Measurements from ENCODE around the gene LPIN2. TPM values are rescaled to one million over a fixed set of nuclear protein-coding genes. Genes with fewer than 3 reads are reported as not detected.

The LPIN2 gene
- total and polyA plus RNA-seq, 2 of the 13 experiments (the other 11 are each of a cell fraction or from before 2014, with no cell fraction given): 46.0 to 119 TPM

DNA sequence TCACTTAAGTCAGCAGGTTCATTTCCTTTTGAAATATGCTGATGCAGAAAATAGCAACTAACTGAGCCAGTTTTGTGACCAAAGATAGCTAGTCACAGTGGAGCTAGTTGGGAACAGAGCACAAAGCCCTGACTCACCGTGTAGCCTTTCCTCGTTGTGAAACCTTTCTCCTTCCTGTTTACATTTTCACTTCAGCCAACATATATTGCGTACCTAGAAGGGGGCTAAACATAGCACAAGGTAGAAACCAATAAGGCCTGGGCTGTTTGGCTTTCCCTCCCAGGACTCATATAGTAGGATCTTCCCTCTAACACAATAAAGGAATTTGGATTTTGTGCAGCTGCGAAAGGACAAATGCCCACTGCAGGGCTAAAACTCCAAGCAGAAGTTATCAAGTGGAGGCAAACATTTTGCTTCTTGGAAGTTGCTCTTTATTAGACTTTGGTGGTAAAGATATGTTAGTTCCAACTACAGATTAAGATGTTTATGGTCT is 24.5 kb upstream of the LPIN2 start (continued):
- TF ChIP-seq HDAC6 (IDR thresholded peaks at IDR 0.05; ENCODE audit: low read depth, low read length) (no peak), BRCA1 (CRISPR knock-in tag; IDR thresholded peaks at IDR 0.05) (0 out of 2 replicates have a peak, but pooled peaks have one; percentile 33), ZSCAN20 (CRISPR knock-in tag; IDR thresholded peaks at IDR 0.05; ENCODE audit: borderline replicate concordance) (no peak; the same call in 1 of the 2 replicates), KLF9 (CRISPR knock-in tag; IDR thresholded peaks at IDR 0.05; ENCODE audit: low read depth) (0 out of 2 replicates have a peak, but pooled peaks have one; percentile 31), HNRNPK (IDR thresholded peaks at IDR 0.05; ENCODE audit: low read depth, low read length, poor library complexity, severe bottlenecking) (no peak), TBX3 (IDR thresholded peaks at IDR 0.05; ENCODE audit: borderline replicate concordance) (peak; percentile 59; the same call in 1 of the 2 replicates), ZSCAN9 (CRISPR knock-in tag; IDR thresholded peaks at IDR 0.05; ENCODE audit: borderline replicate concordance) (peak; percentile 97; the same call in 1 of the 2 replicates), ZNF512B (CRISPR knock-in tag; IDR thresholded peaks at IDR 0.05; ENCODE audit: borderline replicate concordance) (no peak), GATA4 (IDR thresholded peaks at IDR 0.05; ENCODE audit: borderline replicate concordance, low read depth) (peak; percentile 72; the same call in 1 of the 2 replicates), SIX1 (CRISPR knock-in tag; IDR thresholded peaks at IDR 0.05; ENCODE audit: borderline replicate concordance) (peak; percentile 75; the same call in 1 of the 2 replicates), POLR2A (IDR thresholded peaks at IDR 0.05; ENCODE audit: insufficient read depth in 1 of 2, low read depth in 2 of 2, low read length in 2 of 2) (peak in 1 of 2 experiments; percentile 44; a peak in 1 of 4 replicates), NR2C2 (CRISPR knock-in tag; IDR thresholded peaks at IDR 0.05; ENCODE audit: borderline replicate concordance) (peak; percentile 60; the same call in 1 of the 2 replicates), AHR (CRISPR knock-in tag; IDR thresholded peaks at IDR 0.05) (no peak; the same call in 1 of the 2 replicates), JDP2 (CRISPR knock-in tag; IDR thresholded peaks at IDR 0.05; ENCODE audit: borderline replicate concordance) (no peak), KLF11 (CRISPR knock-in tag; IDR thresholded peaks at IDR 0.05) (peak; percentile 88; the same call in 1 of the 2 replicates), TCF7 (IDR thresholded peaks at IDR 0.05; ENCODE audit: low read depth) (peak; percentile 37; the same call in 1 of the 2 replicates), ZNF225 (CRISPR knock-in tag; IDR thresholded peaks at IDR 0.05) (no peak), ZNF484 (CRISPR knock-in tag; IDR thresholded peaks at IDR 0.05; ENCODE audit: borderline replicate concordance, low read depth) (no peak), KDM2A (CRISPR knock-in tag; IDR thresholded peaks at IDR 0.05; ENCODE audit: borderline replicate concordance, low read depth) (no peak), ZMYM2 (CRISPR knock-in tag; IDR thresholded peaks at IDR 0.05) (peak; percentile 38; the same call in 1 of the 2 replicates), BRD4 (CRISPR knock-in tag; IDR thresholded peaks at IDR 0.05) (no peak), ELF1 (CRISPR knock-in tag; IDR thresholded peaks at IDR 0.05) (peak; percentile 80), CREB3 (CRISPR knock-in tag; IDR thresholded peaks at IDR 0.05) (no peak), CHD2 (IDR thresholded peaks at IDR 0.05; ENCODE audit: low read depth, low read length) (no peak), ZNF878 (CRISPR knock-in tag; IDR thresholded peaks at IDR 0.05) (peak; percentile 81; the same call in 1 of the 2 replicates), ZBTB10 (CRISPR knock-in tag; IDR thresholded peaks at IDR 0.05; ENCODE audit: borderline replicate concordance) (peak; percentile 37; the same call in 1 of the 2 replicates)

Measured in HepG2 (cell line).